ENCODE measurements around the gene PSMB1.
A peak's percentile ranks its signal among the peaks of the same experiment; 100 is the strongest.

PSMB1 gene

DNA sequence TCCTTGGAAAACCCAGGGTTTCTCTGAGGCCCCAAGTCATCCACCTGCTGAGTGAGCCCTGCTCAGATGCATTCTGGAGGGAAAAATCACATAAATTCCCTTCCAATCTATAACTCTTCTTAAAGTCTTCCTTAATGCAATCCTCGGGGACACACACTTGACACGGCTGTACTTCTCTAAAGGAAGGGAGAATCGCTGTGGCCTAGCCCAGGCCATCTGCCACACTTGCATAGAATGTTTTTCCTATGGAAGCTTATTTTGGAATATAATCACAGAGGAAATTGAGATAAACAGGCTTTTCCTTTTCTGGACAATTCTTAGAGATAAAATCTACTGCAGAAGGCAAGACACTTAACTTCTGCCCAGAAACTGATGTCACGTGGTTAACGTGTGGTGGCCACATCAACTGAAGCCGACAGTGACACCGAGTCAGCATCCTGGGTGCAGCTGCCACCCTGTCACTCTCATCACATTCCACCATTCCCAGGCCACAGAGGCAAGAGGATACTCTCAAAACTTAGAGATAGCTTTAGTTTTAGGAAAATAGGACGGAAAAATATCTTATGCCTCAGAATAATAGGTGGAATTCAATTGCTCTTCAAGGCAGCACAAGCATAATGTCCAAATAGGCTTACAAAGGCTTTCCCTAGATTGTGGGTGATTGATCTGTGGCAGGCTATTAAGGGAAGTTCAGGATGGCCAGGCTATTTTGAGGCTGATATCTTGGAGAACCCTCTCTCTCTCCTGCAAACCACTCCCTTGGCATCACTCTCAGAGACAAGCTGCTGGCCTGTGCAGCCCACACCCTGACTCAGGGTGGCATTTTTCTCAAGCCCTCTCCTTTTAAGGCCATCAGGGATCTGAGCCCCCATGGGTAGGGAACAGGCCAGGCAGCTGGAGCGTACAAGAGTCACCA is 29.6 kb downstream of the PSMB1 start:
- Histone ChIP-seq H3K27me3 (replicated peaks; ENCODE audit: insufficient read depth, low read length) (no peaks in the 10 kb centered on the region), H3K36me3 (replicated peaks; ENCODE audit: insufficient read depth, low read length) (no peaks in the 10 kb centered on the region), H4K20me1 (ENCODE audit: insufficient read depth, low read length) (no peaks in the 10 kb centered on the region), H2AFZ (ENCODE audit: low read length) (no peak overlapping the region), H3K27ac (ENCODE audit: low read length) (no peak overlapping the region), H3K4me1 (ENCODE audit: low read length) (no peaks in the 10 kb centered on the region), H3K9ac (ENCODE audit: low read length) (no peak overlapping the region), H3K79me2 (ENCODE audit: low read length) (no peaks in the 10 kb centered on the region), H3K9me3 (replicated peaks; ENCODE audit: insufficient read depth, low read length) (no peaks in the 10 kb centered on the region), H3K9me2 (replicated peaks; ENCODE audit: insufficient read depth, low read length) (no peaks in the 10 kb centered on the region), H3F3A (ENCODE audit: insufficient read depth, low read length) (no peaks in the 10 kb centered on the region), H3K4me2 (ENCODE audit: low read depth, low read length) (no peak overlapping the region), H3K4me3 (ENCODE audit: low read length) (no peak overlapping the region)
- TF ChIP-seq, protein P1, sequence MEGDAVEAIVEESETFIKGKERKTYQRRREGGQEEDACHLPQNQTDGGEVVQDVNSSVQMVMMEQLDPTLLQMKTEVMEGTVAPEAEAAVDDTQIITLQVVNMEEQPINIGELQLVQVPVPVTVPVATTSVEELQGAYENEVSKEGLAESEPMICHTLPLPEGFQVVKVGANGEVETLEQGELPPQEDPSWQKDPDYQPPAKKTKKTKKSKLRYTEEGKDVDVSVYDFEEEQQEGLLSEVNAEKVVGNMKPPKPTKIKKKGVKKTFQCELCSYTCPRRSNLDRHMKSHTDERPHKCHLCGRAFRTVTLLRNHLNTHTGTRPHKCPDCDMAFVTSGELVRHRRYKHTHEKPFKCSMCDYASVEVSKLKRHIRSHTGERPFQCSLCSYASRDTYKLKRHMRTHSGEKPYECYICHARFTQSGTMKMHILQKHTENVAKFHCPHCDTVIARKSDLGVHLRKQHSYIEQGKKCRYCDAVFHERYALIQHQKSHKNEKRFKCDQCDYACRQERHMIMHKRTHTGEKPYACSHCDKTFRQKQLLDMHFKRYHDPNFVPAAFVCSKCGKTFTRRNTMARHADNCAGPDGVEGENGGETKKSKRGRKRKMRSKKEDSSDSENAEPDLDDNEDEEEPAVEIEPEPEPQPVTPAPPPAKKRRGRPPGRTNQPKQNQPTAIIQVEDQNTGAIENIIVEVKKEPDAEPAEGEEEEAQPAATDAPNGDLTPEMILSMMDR (IDR thresholded peaks at IDR 0.05; ENCODE audit: low read length), result no peak
- TF ChIP-seq EZH2 (optimal IDR thresholded peaks at IDR 0.05; ENCODE audit: low read depth, low read length) (no peak), EZH2phosphoT487 (IDR thresholded peaks at IDR 0.05; ENCODE audit: low read length) (no peak)
- DNase-seq, result no peak

DNA sequence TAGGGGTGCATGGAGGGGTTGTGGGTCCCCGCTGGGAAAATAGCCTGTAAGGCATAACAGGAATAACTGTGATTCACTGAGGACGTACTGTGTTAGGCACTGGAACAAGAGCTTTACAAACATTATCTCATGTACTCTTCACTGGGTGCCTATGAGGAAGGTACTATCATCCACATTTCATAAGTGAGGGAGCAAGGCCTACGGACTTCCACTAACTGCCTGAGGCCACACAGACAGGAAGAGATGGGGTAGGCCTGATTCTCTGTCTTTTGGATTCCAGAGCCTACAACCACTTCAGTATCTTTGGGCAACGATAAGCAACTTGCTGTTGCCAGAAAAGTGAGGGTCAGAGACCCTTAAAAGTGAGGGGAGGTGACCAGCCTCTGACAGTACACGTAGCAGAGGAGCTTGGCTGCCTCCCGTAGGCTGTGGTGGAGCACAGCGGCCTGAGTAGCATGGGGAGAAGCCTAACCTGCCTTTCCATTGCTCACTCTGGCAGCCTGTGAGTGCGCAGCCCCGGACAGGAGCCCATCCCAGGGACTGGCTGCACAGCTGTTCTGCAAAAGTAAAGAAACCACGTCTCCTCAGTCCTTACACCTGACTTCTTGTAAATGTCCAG is 30.4 kb downstream of the PSMB1 start:
- no peak for TF ChIP-seq EZH2 (optimal IDR thresholded peaks at IDR 0.05; ENCODE audit: low read depth, low read length)
- TF ChIP-seq, protein P1 (IDR thresholded peaks at IDR 0.05; ENCODE audit: low read length), result no peak
- TF ChIP-seq EZH2phosphoT487 (IDR thresholded peaks at IDR 0.05; ENCODE audit: low read length), result no peak
- H3K9me2 ChIP-seq (replicated peaks; ENCODE audit: insufficient read depth, low read length), result no peaks in the 10 kb centered on the region
- H3F3A ChIP-seq (ENCODE audit: insufficient read depth, low read length), result no peaks in the 10 kb centered on the region
- no peak overlapping the region for H2AFZ ChIP-seq (ENCODE audit: low read length)
- no peak for DNase-seq
- no peaks in the 10 kb centered on the region for H3K27me3 ChIP-seq (replicated peaks; ENCODE audit: insufficient read depth, low read length)
- H3K9ac ChIP-seq (ENCODE audit: low read length), result no peak overlapping the region
- H3K4me2 ChIP-seq (ENCODE audit: low read depth, low read length), result no peak overlapping the region
- H3K36me3 ChIP-seq (replicated peaks; ENCODE audit: insufficient read depth, low read length), result no peaks in the 10 kb centered on the region
- H3K27ac ChIP-seq (ENCODE audit: low read length), result no peak overlapping the region
- no peaks in the 10 kb centered on the region for H3K79me2 ChIP-seq (ENCODE audit: low read length)
- H4K20me1 ChIP-seq (ENCODE audit: insufficient read depth, low read length), result no peaks in the 10 kb centered on the region
- no peaks in the 10 kb centered on the region for H3K4me1 ChIP-seq (ENCODE audit: low read length)
- no peaks in the 10 kb centered on the region for H3K9me3 ChIP-seq (replicated peaks; ENCODE audit: insufficient read depth, low read length)
- H3K4me3 ChIP-seq (ENCODE audit: low read length), result no peak overlapping the region

DNA sequence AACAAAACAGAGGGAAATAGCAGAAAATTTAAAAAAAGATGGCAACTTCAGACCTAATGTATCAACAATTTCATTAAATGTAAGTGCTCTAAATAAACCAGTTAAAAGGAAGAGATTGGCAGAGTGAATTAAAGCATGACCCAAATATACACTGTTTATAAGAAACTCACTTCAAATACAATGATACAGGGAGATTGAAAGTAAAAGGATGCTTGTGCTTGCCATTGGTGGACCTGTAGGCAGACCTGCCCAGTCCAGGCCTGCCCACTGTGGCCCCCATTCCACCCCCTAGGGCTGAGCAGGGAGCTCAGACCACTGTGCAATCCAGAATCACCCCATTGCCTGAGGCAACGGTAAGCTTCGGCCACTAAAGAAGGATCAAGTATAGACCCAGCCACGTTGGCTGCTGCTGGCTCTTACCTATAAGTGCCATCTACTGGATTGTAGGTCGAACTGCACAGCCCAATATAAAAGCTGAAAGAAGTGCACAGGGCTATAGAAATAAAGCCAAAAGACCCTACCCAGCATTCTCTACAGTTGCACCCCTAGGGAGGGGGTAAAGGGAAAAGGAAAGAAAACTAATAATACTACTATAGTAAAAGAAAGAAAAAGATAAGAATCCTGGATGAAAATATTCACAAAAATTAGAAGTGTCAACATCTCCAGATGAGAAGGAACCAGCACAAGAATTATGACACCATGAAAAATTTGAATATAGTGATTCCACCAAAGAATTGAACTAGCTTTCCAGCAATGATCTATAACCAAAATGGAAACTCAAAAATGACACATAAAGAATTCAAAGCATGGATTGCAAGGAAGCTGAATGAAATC is 36.1 kb downstream of the PSMB1 start:
- Histone ChIP-seq H3K36me3 (replicated peaks; ENCODE audit: insufficient read depth, low read length) (no peaks in the 10 kb centered on the region), H3K4me1 (ENCODE audit: low read length) (no peaks in the 10 kb centered on the region), H3F3A (ENCODE audit: insufficient read depth, low read length) (no peaks in the 10 kb centered on the region), H3K79me2 (ENCODE audit: low read length) (no peaks in the 10 kb centered on the region), H3K9me3 (replicated peaks; ENCODE audit: insufficient read depth, low read length) (no peaks in the 10 kb centered on the region), H3K27me3 (replicated peaks; ENCODE audit: insufficient read depth, low read length) (no peaks in the 10 kb centered on the region), H3K4me3 (ENCODE audit: low read length) (no peak overlapping the region), H4K20me1 (ENCODE audit: insufficient read depth, low read length) (no peaks in the 10 kb centered on the region), H3K4me2 (ENCODE audit: low read depth, low read length) (peak overlapping the region; percentile 41; the same call in 1 of the 2 replicates), H3K9me2 (replicated peaks; ENCODE audit: insufficient read depth, low read length) (no peaks in the 10 kb centered on the region), H2AFZ (ENCODE audit: low read length) (0 out of 2 replicates have a peak overlapping the region, but pooled peaks have one; percentile 42), H3K9ac (ENCODE audit: low read length) (no peak overlapping the region), H3K27ac (ENCODE audit: low read length) (no peak overlapping the region)
- no peak for TF ChIP-seq EZH2phosphoT487 (IDR thresholded peaks at IDR 0.05; ENCODE audit: low read length)
- TF ChIP-seq, protein P1 (IDR thresholded peaks at IDR 0.05; ENCODE audit: low read length), result peak; percentile 59
- DNase-seq, result peak; percentile 44
